ENCODE measurements around the gene ZNF124. TPM values are rescaled to one million over a fixed set of nuclear protein-coding genes. Genes with fewer than 3 reads are reported as not detected.
A peak's percentile ranks its signal among the peaks of the same experiment; 100 is the strongest.
"Not testable (repeated sequence)": the region's sequence is repeated elsewhere in the genome, so short reads cannot be mapped to it uniquely, and the experiment has no call there.

Gene ZNF124
- total RNA-seq, 1 experiment from 2014 or later, result 22.2 TPM

DNA sequence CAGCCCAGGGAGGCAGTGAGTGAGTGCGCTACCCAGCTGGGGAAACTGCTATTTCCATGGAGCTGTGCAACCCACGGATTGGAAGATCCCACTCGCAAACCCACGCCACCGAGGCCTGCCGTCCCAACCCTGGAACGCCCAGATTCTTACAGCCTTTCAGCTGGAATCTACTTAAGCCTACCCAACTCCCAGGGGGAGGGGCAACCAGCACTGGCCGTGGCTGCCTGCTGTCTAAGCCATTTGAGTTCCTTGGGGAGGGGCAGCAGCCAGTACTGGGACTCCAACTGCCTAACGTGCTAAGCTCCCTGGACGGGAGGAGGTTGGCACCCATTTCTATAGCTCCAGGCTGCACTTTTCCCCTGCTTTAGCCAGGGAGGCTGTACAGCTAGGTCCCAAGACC, 40.6 kb downstream of the ZNF124 start:
- no peak overlapping the region for H3K4me3 ChIP-seq (ENCODE audit: low read length)
- intact Hi-C loops (cut with micrococcal nuclease), result no loop called here
- CTCF ChIA-PET, result no interaction called here
- TF ChIP-seq EZH2phosphoT487 (IDR thresholded peaks at IDR 0.05; ENCODE audit: borderline replicate concordance, low read length) (no peak), EZH2 (IDR thresholded peaks at IDR 0.05; ENCODE audit: low read length, unreplicated experiment) (no peak)
- TF ChIP-seq, protein P1, sequence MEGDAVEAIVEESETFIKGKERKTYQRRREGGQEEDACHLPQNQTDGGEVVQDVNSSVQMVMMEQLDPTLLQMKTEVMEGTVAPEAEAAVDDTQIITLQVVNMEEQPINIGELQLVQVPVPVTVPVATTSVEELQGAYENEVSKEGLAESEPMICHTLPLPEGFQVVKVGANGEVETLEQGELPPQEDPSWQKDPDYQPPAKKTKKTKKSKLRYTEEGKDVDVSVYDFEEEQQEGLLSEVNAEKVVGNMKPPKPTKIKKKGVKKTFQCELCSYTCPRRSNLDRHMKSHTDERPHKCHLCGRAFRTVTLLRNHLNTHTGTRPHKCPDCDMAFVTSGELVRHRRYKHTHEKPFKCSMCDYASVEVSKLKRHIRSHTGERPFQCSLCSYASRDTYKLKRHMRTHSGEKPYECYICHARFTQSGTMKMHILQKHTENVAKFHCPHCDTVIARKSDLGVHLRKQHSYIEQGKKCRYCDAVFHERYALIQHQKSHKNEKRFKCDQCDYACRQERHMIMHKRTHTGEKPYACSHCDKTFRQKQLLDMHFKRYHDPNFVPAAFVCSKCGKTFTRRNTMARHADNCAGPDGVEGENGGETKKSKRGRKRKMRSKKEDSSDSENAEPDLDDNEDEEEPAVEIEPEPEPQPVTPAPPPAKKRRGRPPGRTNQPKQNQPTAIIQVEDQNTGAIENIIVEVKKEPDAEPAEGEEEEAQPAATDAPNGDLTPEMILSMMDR (conservative IDR thresholded peaks at IDR 0.05; ENCODE audit: low read depth, low read length), result no peak
- no peaks in the 10 kb centered on the region for H3K9me2 ChIP-seq (replicated peaks; ENCODE audit: low read length)
- POLR2A ChIA-PET (ENCODE audit: unreplicated experiment), result no interaction called here
- no peak overlapping the region for H3K4me2 ChIP-seq (ENCODE audit: low read length)
- H3K4me1 ChIP-seq (ENCODE audit: insufficient read depth, low read length), result no peaks in the 10 kb centered on the region; the same call in 1 of the 2 replicates
- H3K79me2 ChIP-seq (ENCODE audit: low read length), result peaks cover 18% of the 10 kb centered on the region
- H3K27me3 ChIP-seq (ENCODE audit: low read length), result no peaks in the 10 kb centered on the region
- H2AFZ ChIP-seq (ENCODE audit: low read length), result no peak overlapping the region
- peaks cover 31% of the 10 kb centered on the region for H3K36me3 ChIP-seq (ENCODE audit: low read depth, low read length)
- no peak overlapping the region for H3K27ac ChIP-seq (ENCODE audit: low read length)
- 0 out of 2 replicates have a peak, but pooled peaks cover 2% of the 10 kb centered on the region for H4K20me1 ChIP-seq (ENCODE audit: low read length)
- H3K9ac ChIP-seq (ENCODE audit: low read length), result no peak overlapping the region
- BruUV-seq (replicated peaks), result no TSS peak
- no peaks in the 10 kb centered on the region; the same call in 1 of the 2 replicates for H3K9me3 ChIP-seq (ENCODE audit: low read length)
- DNase-seq (no peak), ATAC-seq (no peak)
- H3F3A ChIP-seq (ENCODE audit: low read length, unreplicated experiment), result no peaks in the 10 kb centered on the region

- H4K20me1 ChIP-seq (ENCODE audit: low read length); H3K9me2 ChIP-seq (replicated peaks; ENCODE audit: low read length); DNase-seq; H3K27me3 ChIP-seq (ENCODE audit: low read length); CTCF ChIA-PET; H3F3A ChIP-seq (ENCODE audit: low read length, unreplicated experiment); POLR2A ChIA-PET (ENCODE audit: unreplicated experiment); BruUV-seq (replicated peaks); H2AFZ ChIP-seq (ENCODE audit: low read length); H3K9me3 ChIP-seq (ENCODE audit: low read length); ATAC-seq; H3K27ac ChIP-seq (ENCODE audit: low read length); H3K9ac ChIP-seq (ENCODE audit: low read length); H3K4me1 ChIP-seq (ENCODE audit: insufficient read depth, low read length): not testable (repeated sequence)
- Histone ChIP-seq H3K79me2 (ENCODE audit: low read length) (peaks cover 18% of the 10 kb centered on the region), H3K4me2 (ENCODE audit: low read length) (peak overlapping the region; percentile 75), H3K36me3 (ENCODE audit: low read depth, low read length) (peaks cover 27% of the 10 kb centered on the region), H3K4me3 (ENCODE audit: low read length) (peak overlapping the region; percentile 55)
- intact Hi-C loops (cut with micrococcal nuclease), result loop anchor here (2.0 kb wide), 1 partner anchor 41 kb away; no protein-coding TSS in a partner anchor
Measured at GRCh38 chr1:247127519-247128282, 44.1 kb downstream of the ZNF124 start.

- POLR2A ChIA-PET (ENCODE audit: unreplicated experiment); H3K9ac ChIP-seq (ENCODE audit: low read length); H3K9me3 ChIP-seq (ENCODE audit: low read length); CTCF ChIA-PET; BruUV-seq (replicated peaks); H4K20me1 ChIP-seq (ENCODE audit: low read length); H3K4me3 ChIP-seq (ENCODE audit: low read length); DNase-seq; intact Hi-C loops (cut with micrococcal nuclease); H3K27ac ChIP-seq (ENCODE audit: low read length); H3K4me1 ChIP-seq (ENCODE audit: insufficient read depth, low read length); H3K4me2 ChIP-seq (ENCODE audit: low read length); H3F3A ChIP-seq (ENCODE audit: low read length, unreplicated experiment); H3K27me3 ChIP-seq (ENCODE audit: low read length); H3K9me2 ChIP-seq (replicated peaks; ENCODE audit: low read length); H2AFZ ChIP-seq (ENCODE audit: low read length): not testable (repeated sequence)
- Histone ChIP-seq H3K79me2 (ENCODE audit: low read length) (peaks cover 13% of the 10 kb centered on the region), H3K36me3 (ENCODE audit: low read depth, low read length) (peaks cover 17% of the 10 kb centered on the region)
- peak; percentile 77 for ATAC-seq
Measured at GRCh38 chr1:247126601-247127000, 45.2 kb downstream of the ZNF124 start.

GRCh38 chr1:247126166-247126565, 45.7 kb downstream of the ZNF124 start:
- Histone ChIP-seq H3K79me2 (ENCODE audit: low read length) (peaks cover 13% of the 10 kb centered on the region), H3K36me3 (ENCODE audit: low read depth, low read length) (peaks cover 13% of the 10 kb centered on the region)
- H3F3A ChIP-seq (ENCODE audit: low read length, unreplicated experiment); H3K4me1 ChIP-seq (ENCODE audit: insufficient read depth, low read length); POLR2A ChIA-PET (ENCODE audit: unreplicated experiment); H3K4me3 ChIP-seq (ENCODE audit: low read length); H3K27me3 ChIP-seq (ENCODE audit: low read length); H3K9ac ChIP-seq (ENCODE audit: low read length); DNase-seq; H2AFZ ChIP-seq (ENCODE audit: low read length); H3K27ac ChIP-seq (ENCODE audit: low read length); H3K4me2 ChIP-seq (ENCODE audit: low read length); BruUV-seq (replicated peaks); H3K9me3 ChIP-seq (ENCODE audit: low read length); H4K20me1 ChIP-seq (ENCODE audit: low read length); intact Hi-C loops (cut with micrococcal nuclease); H3K9me2 ChIP-seq (replicated peaks; ENCODE audit: low read length); CTCF ChIA-PET: not testable (repeated sequence)
- ATAC-seq, result peak; percentile 97

All from PC-3 (cell line).